Right lobe of liver (tissue), 6 donors: ENCODE results near the gene CEP170B. TPM values are rescaled to one million over a fixed set of nuclear protein-coding genes. Genes with fewer than 3 reads are reported as not detected.

Source experiments
- ATAC-seq, 4 donors: fragments of 200-7000 bp; cut with Tn5 transposase; one replicate each; pipeline ENCODE4 v1.9.1; 2020; ENCODE audit warnings: mild to moderate bottlenecking in 4 of 4, moderate library complexity in 4 of 4
- DNase-seq, 3 donors: peaks; one replicate each; pipeline ENCODE4 v3.0.0-alpha.2; 2020
- H3K27ac ChIP-seq, 3 donors: fragments of 200-600 bp; one replicate each; pipeline ENCODE4 v1.8.0; 2022
- H3K27me3 ChIP-seq, 2 donors: fragments of 200-600 bp; one replicate each; pipeline ENCODE4 v1.8.0; 2022
- H3K36me3 ChIP-seq, 4 donors: fragments of 200-600 bp; sonication (generic) in 1 of 4; one replicate each; pipeline versions ENCODE4 v1.5.1 to v1.8.0; 2017 to 2022; ENCODE audit warnings: control low read depth in 1 of 4
- H3K4me1 ChIP-seq, 4 donors: fragments of 200-600 bp; sonication (generic) in 1 of 4; one replicate each; pipeline versions ENCODE4 v1.5.1 to v1.8.0; 2017 to 2022; ENCODE audit warnings: control low read depth in 1 of 4
- H3K4me3 ChIP-seq, 3 donors: fragments of 200-600 bp; one replicate each; pipeline ENCODE4 v1.8.0; 2022
- H3K9me3 ChIP-seq, 4 donors: fragments of 200-600 bp; sonication (generic) in 1 of 4; one replicate each; pipeline versions ENCODE4 v1.5.1 to v1.8.0; 2017 to 2022; ENCODE audit warnings: control low read depth in 1 of 4
- CTCF ChIP-seq, 4 donors: fragments of 200-600 bp in 3 of 4; fragments of 450-650 bp in 1 of 4; IDR thresholded peaks; one replicate each; pipeline versions ENCODE4 v1.5.1 to v1.8.0; 2016 to 2022; ENCODE audit warnings: antibody characterized with exemption in 4 of 4, mild to moderate bottlenecking in 2 of 4
- POLR2A ChIP-seq: fragments of 450-650 bp; IDR thresholded peaks from one replicate; pipeline ENCODE4 v1.6.1; 2017; ENCODE audit warnings: antibody characterized with exemption, mild to moderate bottlenecking
- WGBS: methylation state at CpG from one replicate; pipeline ENCODE4 v1.1.6; 2018; ENCODE audit warnings: low coverage, low lambda C conversion rate; ENCODE audit not compliant: insufficient coverage; ENCODE audit errors: missing lambda C conversion rate; 5-methylcytosine and 5-hydroxymethylcytosine counted together
- intact Hi-C, 2 donors: fragments of 100-400 bp; cut with DNase I; formaldehyde crosslinking; loops; one replicate each; pipeline versions ENCODE4 v1.11.2 to v1.14.1; 2022
- total RNA-seq, 6 experiments: library from RNA; depleted of rRNA in 2 of 6; stranded (reverse); fragments of >200 nt in 2 of 6; fragmentation: NEBNext Ultra II Directional in 3 of 6; extraction: Animal tissue kit (Norgen Biotek cat#: 25700) in 3 of 6; gene quantifications; one replicate each; pipeline versions ENCODE4 v1.1.0 to v1.2.4, GENCODE V29; 2016 to 2023
- donor health status: DM: no; HTN: yes; CAD: no.
- donor health status: DM: no; HTN: no; CAD: no.
- donor health status: DM: no; HTN: no; CAD: no.
- donor health status: DM: no; HTN: yes; CAD: no.
- donor health status: DM: no; HTN: yes; CAD: no.

Gene CEP170B
- total RNA-seq, 6 experiments from 2014 or later, result 13.2 to 22.4 (median 16.8) TPM

- Histone ChIP-seq H3K36me3 (no peaks in the 10 kb centered on the region), H3K27me3 (no peaks in the 10 kb centered on the region), H3K27ac (no peak overlapping the region), H3K4me3 (no peak overlapping the region), H3K4me1 (peaks cover 0 to 5% (median 0%) of the 10 kb centered on the region in 4 donors), H3K9me3 (no peaks in the 10 kb centered on the region)
- DNase-seq, result peak in 2 of 3 donors; percentile 43 to 52
- 60% methylated on average over 1 of the region's 30 CpGs for WGBS
- TF ChIP-seq POLR2A (no peak), CTCF (IDR thresholded peaks at IDR 0.05) (no peak)
- ATAC-seq, result peak in 2 of 4 donors; percentile 2 to 9
- intact Hi-C loops, result no loop called here
Observed at GRCh38 chr14:104894331-104895206, 29.5 kb downstream of the CEP170B start.

GRCh38 chr14:104895207-104895785, 30.2 kb downstream of the CEP170B start:
- H3K9me3 ChIP-seq, result no peaks in the 10 kb centered on the region
- DNase-seq (peak; percentile 38 to 69 (median 63)), ATAC-seq (peak; percentile 9 to 55 (median 30))
- no peak overlapping the region for H3K27ac ChIP-seq
- 0% methylated on average over 2 of the region's 9 CpGs for WGBS
- peaks cover 0 to 5% (median 0%) of the 10 kb centered on the region in 4 donors for H3K4me1 ChIP-seq
- intact Hi-C loops, result no loop called here
- no peaks in the 10 kb centered on the region for H3K27me3 ChIP-seq
- H3K36me3 ChIP-seq, result no peaks in the 10 kb centered on the region
- TF ChIP-seq POLR2A (no peak), CTCF (IDR thresholded peaks at IDR 0.05) (no peak)
- H3K4me3 ChIP-seq, result no peak overlapping the region

- Histone ChIP-seq H3K27ac (no peak overlapping the region), H3K36me3 (no peaks in the 10 kb centered on the region), H3K4me1 (peaks cover 0 to 5% (median 0%) of the 10 kb centered on the region in 4 donors), H3K4me3 (no peak overlapping the region), H3K9me3 (no peaks in the 10 kb centered on the region), H3K27me3 (no peaks in the 10 kb centered on the region)
- ATAC-seq (peak in 2 of 4 donors; percentile 3 to 4), DNase-seq (peak in 2 of 3 donors; percentile 24 to 46)
- TF ChIP-seq POLR2A (no peak), CTCF (IDR thresholded peaks at IDR 0.05) (no peak)
- WGBS, result 72% methylated on average over 6 of the region's 34 CpGs
- intact Hi-C loops, result no loop called here
Observed at GRCh38 chr14:104895786-104896661, 31.0 kb downstream of the CEP170B start.
